OCI-LY3 (cell line): ENCODE data around the gene EIF5.

Experiments
- H2AFZ ChIP-seq: fragments of 200-600, 300-600 bp; shearing (Covaris generic); 2 replicates; pipeline ENCODE4 v1.6.0; 2014; ENCODE audit warnings: antibody characterized with exemption, low read depth, low read length
- H3K27ac ChIP-seq: fragments of 200-600, 300-600 bp; sonication (generic); 2 replicates; pipeline ENCODE4 v1.5.1; 2014; ENCODE audit warnings: mild to moderate bottlenecking, low read length, moderate library complexity, mixed read lengths
- H3K27me3 ChIP-seq: fragments of 200-600, 300-600 bp; sonication (generic); 2 replicates; pipeline ENCODE4 v1.6.1; 2014; ENCODE audit warnings: low read depth, low read length, mixed read lengths
- H3K36me3 ChIP-seq: fragments of 200-600, 300-600 bp; sonication (generic); replicated peaks from 2 replicates; pipeline ENCODE3; 2014; ENCODE audit warnings: low read depth, low read length, mixed read lengths
- H3K4me1 ChIP-seq: fragments of 300-600, 200-600 bp; sonication (generic); 2 replicates; pipeline ENCODE4 v1.6.1; 2014; ENCODE audit warnings: low read length, mixed read lengths
- H3K4me2 ChIP-seq: fragments of 200-600, 300-600 bp; sonication (generic); 2 replicates; pipeline ENCODE4 v1.6.1; 2014; ENCODE audit warnings: low read length, mixed read lengths
- H3K4me3 ChIP-seq: fragments of 300-600, 200-600 bp; sonication (generic); 2 replicates; pipeline ENCODE4 v1.5.1; 2014; ENCODE audit warnings: antibody characterized with exemption, mild to moderate bottlenecking, low read length, moderate library complexity
- H3K79me2 ChIP-seq: fragments of 300-600, 200-600 bp; shearing (Covaris generic); 2 replicates; pipeline ENCODE4 v1.6.1; 2014; ENCODE audit warnings: mild to moderate bottlenecking, low read length, mixed read lengths
- H3K9ac ChIP-seq: fragments of 300-600, 200-600 bp; shearing (Covaris generic); 2 replicates; pipeline ENCODE4 v1.6.0; 2014; ENCODE audit warnings: mild to moderate bottlenecking, low read length, moderate library complexity
- H3K9me3 ChIP-seq: fragments of 200-600, 300-600 bp; shearing (Covaris generic); 2 replicates; pipeline ENCODE4 v1.6.1; 2014; ENCODE audit warnings: low read length, mixed read lengths; ENCODE audit not compliant: insufficient read depth
- H4K20me1 ChIP-seq: fragments of 200-600, 300-600 bp; sonication (generic); 2 replicates; pipeline ENCODE4 v1.6.1; 2016; ENCODE audit warnings: low read length, mixed read lengths; ENCODE audit not compliant: insufficient read depth
- EZH2phosphoT487 ChIP-seq: fragments of 200-600 bp; shearing (Covaris generic); IDR thresholded peaks from 2 replicates; pipeline ENCODE4 v1.6.1; 2018; ENCODE audit warnings: antibody characterized with exemption, mixed run types, low read depth
- TF ChIP-seq, protein P1 (sequence below): fragments of 200-600, 300-600 bp; sonication (generic); IDR thresholded peaks from 2 replicates; pipeline ENCODE4 v1.5.1; 2014; ENCODE audit warnings: antibody characterized with exemption, low read length, low read depth

Gene EIF5

DNA sequence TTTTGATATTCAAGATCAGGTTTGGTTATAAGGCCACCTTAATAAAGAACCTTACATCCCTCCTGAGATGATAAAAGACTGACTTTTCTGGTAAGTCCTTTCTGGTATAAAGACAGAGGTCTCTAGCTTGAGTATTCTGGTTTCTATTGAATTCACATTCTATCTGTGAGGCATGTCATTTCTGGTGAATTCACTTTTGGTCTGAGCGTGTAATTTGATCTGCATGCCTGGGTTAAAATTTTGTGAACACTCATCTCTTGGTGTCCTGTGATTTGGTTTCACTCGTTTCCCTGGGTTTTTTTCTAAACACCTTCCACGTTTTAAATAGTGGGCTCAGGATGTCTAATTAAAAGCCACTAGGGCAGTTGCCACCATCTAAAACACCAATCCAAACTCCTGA is 12.2 kb downstream of the EIF5 start:
- peaks cover 38% of the 10 kb centered on the region for H3K36me3 ChIP-seq
- TF ChIP-seq, protein P1, sequence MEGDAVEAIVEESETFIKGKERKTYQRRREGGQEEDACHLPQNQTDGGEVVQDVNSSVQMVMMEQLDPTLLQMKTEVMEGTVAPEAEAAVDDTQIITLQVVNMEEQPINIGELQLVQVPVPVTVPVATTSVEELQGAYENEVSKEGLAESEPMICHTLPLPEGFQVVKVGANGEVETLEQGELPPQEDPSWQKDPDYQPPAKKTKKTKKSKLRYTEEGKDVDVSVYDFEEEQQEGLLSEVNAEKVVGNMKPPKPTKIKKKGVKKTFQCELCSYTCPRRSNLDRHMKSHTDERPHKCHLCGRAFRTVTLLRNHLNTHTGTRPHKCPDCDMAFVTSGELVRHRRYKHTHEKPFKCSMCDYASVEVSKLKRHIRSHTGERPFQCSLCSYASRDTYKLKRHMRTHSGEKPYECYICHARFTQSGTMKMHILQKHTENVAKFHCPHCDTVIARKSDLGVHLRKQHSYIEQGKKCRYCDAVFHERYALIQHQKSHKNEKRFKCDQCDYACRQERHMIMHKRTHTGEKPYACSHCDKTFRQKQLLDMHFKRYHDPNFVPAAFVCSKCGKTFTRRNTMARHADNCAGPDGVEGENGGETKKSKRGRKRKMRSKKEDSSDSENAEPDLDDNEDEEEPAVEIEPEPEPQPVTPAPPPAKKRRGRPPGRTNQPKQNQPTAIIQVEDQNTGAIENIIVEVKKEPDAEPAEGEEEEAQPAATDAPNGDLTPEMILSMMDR, result no peak
- no peak for TF ChIP-seq EZH2phosphoT487
- peaks cover 2% of the 10 kb centered on the region; the same call in 1 of the 2 replicates for H3K4me1 ChIP-seq
- peaks cover 4% of the 10 kb centered on the region; the same call in 1 of the 2 replicates for H3K27me3 ChIP-seq
- H3K4me2 ChIP-seq, result no peak overlapping the region
- no peaks in the 10 kb centered on the region for H3K9me3 ChIP-seq
- H3K79me2 ChIP-seq, result no peaks in the 10 kb centered on the region
- peaks cover 26% of the 10 kb centered on the region for H4K20me1 ChIP-seq
- no peak overlapping the region for H2AFZ ChIP-seq
- H3K4me3 ChIP-seq, result no peak overlapping the region
- H3K9ac ChIP-seq, result no peak overlapping the region
- no peak overlapping the region for H3K27ac ChIP-seq

DNA sequence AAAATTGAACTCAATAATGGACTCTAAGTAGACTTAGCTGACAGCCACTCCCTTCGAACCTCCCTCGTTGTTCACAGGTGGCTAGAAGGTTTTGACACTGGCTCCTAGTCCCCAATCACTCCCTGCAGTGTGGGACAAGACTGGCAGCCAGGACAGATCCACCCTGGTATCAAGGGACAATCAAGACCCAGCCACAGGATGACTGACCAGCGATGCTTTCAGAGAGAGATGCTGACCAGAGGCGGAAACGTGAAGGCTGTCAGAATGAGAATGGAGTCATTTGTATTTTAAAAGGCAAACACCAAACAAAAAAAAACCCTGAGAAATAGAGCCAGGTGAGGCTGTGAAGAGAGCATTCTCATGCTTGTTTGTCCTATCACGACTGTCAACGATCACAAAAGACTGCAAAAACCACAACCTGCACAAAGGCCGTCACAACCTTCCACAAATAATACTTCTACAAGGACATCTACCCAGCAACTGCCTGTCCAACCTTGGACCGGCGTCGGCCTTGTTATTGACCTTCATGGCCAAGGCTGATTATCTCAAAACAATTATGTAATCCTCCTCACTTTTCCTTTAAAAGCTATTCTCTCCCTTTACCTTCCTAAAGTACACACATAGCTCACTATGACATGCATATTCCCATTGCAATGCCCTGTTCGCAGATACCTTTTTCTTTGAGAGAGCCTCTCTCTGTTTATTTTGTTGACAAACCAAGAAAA is 13.2 kb downstream of the EIF5 start:
- Histone ChIP-seq H3K4me2 (no peak overlapping the region), H4K20me1 (peaks cover 18% of the 10 kb centered on the region), H3K27me3 (peaks cover 5% of the 10 kb centered on the region; the same call in 1 of the 2 replicates), H3K9ac (no peak overlapping the region), H2AFZ (no peak overlapping the region), H3K9me3 (no peaks in the 10 kb centered on the region), H3K79me2 (no peaks in the 10 kb centered on the region), H3K4me3 (no peak overlapping the region), H3K27ac (no peak overlapping the region), H3K36me3 (peaks cover 29% of the 10 kb centered on the region), H3K4me1 (no peaks in the 10 kb centered on the region)
- TF ChIP-seq, protein P1, result no peak
- no peak for TF ChIP-seq EZH2phosphoT487

DNA sequence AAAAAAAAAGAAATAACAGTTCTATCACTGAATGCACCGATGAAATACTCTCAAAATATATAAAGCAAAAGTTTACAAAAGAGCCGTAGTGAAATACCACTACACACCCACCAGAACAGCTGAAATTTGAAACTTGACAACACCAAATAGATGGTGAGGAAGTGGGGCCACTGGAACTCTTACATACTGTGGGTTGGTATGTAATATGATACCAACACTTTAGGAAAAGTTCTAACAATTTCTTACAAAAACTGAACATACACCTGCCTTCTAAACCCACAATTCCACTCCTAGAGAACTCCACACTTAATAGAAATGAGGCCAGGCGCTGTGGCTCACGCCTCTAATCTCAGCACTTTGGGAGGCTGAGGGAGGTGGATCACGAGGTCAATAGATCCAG is 14.1 kb downstream of the EIF5 start:
- no peaks in the 10 kb centered on the region for H3K4me1 ChIP-seq
- H3K27me3 ChIP-seq, result peaks cover 10% of the 10 kb centered on the region; the same call in 1 of the 2 replicates
- H3K9me3 ChIP-seq, result no peaks in the 10 kb centered on the region
- no peaks in the 10 kb centered on the region for H3K79me2 ChIP-seq
- no peak overlapping the region for H3K4me3 ChIP-seq
- no peak for TF ChIP-seq EZH2phosphoT487
- TF ChIP-seq, protein P1, result no peak
- H4K20me1 ChIP-seq, result peaks cover 10% of the 10 kb centered on the region
- no peak overlapping the region for H3K9ac ChIP-seq
- no peak overlapping the region for H3K27ac ChIP-seq
- peaks cover 20% of the 10 kb centered on the region for H3K36me3 ChIP-seq
- no peak overlapping the region for H2AFZ ChIP-seq
- H3K4me2 ChIP-seq, result no peak overlapping the region

DNA sequence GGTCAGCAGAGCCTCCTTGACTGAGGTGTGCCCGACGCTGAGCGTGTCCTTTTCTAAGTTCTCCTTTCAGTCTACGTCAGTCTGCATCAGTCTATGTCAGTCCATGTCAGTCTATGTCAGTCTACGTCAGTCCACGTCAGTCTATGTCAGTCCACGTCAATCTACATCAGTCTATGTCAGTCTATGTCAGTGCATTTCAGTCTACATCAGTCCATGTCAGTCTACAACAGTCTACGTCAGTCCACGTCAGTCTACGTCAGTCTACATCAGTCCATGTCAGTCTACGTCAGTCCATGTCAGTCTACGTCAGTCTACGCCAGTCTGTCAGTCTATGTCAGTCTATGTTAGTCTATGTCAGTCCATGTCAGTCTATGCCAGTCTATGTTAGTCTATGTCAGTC is 15.9 kb downstream of the EIF5 start:
- H3K27ac ChIP-seq, result no peak overlapping the region
- no peak overlapping the region for H3K4me2 ChIP-seq
- H3K36me3 ChIP-seq, result peaks cover 2% of the 10 kb centered on the region
- no peaks in the 10 kb centered on the region for H4K20me1 ChIP-seq
- no peaks in the 10 kb centered on the region for H3K4me1 ChIP-seq
- H3K27me3 ChIP-seq, result peaks cover 10% of the 10 kb centered on the region; the same call in 1 of the 2 replicates
- H2AFZ ChIP-seq, result no peak overlapping the region
- no peaks in the 10 kb centered on the region for H3K9me3 ChIP-seq
- no peak for TF ChIP-seq EZH2phosphoT487
- TF ChIP-seq, protein P1, result no peak
- H3K79me2 ChIP-seq, result no peaks in the 10 kb centered on the region
- H3K4me3 ChIP-seq, result no peak overlapping the region
- H3K9ac ChIP-seq, result no peak overlapping the region
